IPS-11a (cell line): ENCODE measurements around the gene SF3A2.
"Not testable (repeated sequence)": the region's sequence is repeated elsewhere in the genome, so short reads cannot be mapped to it uniquely, and the experiment has no call there.

ENCODE experiments used
- H3K4me3 ChIP-seq: one replicate; pipeline ENCODE4 v1.5.1; 2013; ENCODE audit warnings: low read depth, low read length, control low read depth

Gene SF3A2

DNA sequence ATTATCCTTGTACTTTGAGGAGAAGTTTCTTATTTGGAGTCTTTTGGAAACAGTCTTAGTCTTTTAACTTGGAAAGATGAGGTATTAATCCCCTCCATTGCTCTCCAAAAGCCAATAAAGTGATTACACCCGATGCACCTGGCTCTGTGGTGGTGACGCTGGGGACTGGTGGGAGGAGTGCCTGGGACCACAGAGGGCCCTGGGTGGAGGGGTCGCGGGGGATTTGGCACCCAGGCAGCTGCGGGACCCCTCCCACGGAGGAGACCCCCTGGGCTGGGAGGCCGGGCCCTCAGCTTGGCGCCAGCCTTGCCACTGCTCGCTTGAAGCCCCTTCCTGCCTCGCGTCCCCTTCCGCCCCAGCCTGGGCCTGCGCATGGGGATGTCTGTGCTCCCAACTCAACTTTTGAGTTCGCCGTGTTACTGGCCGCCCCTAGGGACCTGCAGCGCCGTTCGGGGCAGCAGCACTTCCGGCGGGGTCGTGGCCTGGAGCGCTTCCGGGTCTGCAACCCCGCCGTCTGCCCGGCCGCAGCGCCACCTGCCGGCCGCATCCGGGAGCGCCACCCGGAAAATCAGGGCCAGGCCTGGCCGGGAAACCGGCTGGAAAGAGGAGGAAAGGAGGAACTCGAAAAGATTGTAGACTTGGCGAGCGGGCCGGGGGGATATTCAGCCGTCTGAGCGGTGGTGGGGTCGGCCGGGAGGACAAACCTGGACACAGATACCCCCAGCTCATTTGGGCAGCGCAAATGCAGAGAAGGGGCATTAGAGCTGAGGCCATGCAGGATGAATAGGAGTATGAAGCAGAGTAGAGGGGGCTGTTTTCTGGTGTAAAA, 36.9 kb downstream of the SF3A2 start:
- no peak overlapping the region for H3K4me3 ChIP-seq

DNA sequence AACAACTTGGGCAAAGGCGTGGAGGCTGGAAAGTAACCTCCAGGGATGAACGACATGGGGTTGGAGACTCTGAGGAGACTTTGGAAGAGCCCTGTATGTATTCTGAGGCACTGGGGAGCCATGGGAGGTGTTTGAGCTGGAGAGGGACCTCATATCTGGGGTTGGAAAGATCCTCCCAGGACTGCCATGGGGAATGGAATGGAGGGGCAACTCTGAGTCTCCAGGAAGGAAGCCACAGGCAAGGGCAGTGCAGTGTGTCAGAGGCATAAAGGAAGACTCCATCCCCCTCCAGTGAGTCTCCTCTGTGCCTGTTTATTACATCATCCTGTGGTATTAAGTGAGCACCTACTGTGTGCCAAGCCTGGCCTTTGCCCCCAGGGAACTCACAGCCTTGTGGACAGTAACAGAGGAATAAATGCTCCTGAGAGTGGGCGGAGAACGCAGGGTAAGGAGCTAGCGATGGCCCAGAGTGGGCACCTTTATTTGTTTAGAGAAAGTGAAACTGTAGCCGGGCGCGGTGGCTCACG, 37.6 kb downstream of the SF3A2 start:
- H3K4me3 ChIP-seq = no peak overlapping the region

DNA sequence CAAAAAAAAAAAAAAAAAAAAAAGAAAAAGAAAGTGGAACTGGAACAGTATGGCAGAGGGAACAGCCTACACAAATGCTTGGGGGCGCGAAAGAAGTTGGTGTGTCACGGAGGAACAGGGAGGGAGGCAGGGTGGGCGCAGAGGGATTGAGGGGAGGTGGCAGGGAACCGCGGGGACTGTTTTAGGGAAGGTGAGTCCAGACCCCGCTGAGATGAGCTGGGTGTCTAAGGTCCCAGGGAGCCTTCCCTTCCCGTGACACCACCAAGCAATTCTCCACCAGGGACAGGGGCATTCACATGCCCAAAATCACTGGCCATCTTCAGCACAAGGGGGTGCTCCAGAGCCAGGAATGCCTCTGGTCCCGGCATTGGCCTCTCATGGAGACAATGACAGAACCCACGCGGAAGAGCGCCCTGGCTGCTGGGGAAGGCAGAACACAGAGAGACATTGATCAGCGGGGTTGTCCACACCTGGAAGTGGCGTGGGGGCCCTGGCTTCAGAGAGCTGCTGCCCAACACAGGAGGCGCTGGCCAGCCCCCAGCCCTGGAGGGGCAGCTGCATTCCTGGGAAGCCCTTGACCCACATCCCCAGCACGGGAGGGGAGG, 38.4 kb downstream of the SF3A2 start:
- no peak overlapping the region for H3K4me3 ChIP-seq

DNA sequence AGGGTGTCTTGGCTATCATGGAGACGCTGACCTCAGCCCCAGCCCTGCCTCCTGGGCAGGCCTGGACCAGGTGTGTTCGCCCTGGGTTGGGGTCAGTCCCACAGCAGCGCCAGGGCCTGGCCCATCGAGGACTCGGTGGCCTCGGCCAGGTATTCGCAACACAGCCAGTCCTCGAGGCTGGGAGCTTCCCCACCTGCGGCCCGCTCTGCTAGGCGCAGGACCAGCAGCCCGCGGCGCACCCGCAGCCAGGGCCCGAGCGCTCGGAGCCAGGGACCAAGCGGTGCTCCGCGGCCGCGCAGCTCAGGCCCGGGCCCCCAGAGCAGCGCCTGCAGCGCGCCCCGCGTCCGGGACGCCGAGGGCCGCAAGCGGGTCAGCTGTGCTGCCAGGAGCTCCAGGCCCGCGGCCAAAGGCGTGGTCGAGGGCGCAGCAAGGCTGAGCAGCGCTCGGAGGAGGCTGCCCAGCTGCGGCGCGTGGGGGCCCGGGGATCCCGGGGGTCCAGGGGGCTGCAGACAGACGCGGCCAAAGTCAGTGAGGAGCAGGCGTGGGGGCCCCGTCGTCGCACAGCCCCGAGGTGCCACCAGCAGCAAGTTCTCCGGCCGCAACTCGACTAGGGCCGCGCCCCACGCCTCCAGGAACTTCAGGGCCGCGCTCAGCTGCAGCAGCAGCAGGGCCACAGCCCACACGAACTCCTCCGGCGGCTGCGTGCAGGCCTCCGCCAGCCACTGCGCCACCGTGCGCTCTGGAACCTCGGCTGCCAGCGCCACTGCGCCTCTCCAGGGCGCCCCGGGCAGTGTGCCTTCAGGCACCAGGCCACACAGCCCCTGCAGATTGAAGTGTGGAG, 39.2 kb downstream of the SF3A2 start:
- no peak overlapping the region for H3K4me3 ChIP-seq

DNA sequence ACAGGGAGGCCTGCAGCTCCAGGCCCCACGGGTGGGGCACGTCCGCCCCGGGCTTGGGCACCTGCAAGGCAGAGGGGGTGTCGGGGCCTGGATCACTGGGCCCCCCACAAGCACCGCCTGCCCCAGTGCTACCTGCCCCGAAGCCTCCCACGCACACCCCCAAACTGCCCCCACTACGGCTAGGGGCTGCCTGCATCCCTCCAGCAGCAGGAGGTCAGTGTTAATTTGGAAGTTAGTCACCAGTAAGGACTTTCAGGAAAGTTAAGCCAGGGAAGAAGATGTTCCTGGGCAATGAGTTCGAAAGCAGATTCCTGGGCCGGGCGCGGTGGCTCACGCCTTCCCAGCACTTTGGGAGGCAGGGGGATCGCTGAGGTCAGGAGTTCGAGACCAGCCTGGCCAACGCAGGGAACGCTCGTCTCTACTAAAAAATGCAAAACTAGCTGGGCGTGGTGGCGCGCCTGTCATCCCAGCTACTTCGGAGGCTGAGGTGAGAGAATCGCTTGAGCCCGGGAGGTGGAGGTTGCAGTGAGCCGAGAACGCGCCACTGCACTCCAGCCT, 39.9 kb downstream of the SF3A2 start:
- H3K4me3 ChIP-seq = no peak overlapping the region

DNA sequence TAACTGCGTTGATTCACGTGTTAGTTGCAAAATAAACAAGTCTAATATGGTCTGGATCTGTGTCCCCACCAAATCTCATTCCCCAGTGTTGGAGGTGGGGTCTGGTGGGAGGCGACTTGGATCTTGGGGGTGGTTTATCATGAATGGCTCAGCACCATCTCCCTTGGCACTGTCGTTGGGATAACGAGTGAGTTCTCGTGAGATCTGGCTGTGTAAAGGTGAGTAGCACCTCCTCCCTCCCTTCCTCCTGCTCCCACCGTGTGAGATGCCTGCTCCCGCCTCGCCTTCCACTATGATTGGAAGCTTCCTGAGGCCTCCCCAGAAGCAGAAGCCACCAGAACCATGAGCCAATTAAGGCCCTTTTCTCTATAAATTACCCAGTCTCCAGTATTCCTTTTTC, 40.5 kb downstream of the SF3A2 start:
- no peak overlapping the region for H3K4me3 ChIP-seq

DNA sequence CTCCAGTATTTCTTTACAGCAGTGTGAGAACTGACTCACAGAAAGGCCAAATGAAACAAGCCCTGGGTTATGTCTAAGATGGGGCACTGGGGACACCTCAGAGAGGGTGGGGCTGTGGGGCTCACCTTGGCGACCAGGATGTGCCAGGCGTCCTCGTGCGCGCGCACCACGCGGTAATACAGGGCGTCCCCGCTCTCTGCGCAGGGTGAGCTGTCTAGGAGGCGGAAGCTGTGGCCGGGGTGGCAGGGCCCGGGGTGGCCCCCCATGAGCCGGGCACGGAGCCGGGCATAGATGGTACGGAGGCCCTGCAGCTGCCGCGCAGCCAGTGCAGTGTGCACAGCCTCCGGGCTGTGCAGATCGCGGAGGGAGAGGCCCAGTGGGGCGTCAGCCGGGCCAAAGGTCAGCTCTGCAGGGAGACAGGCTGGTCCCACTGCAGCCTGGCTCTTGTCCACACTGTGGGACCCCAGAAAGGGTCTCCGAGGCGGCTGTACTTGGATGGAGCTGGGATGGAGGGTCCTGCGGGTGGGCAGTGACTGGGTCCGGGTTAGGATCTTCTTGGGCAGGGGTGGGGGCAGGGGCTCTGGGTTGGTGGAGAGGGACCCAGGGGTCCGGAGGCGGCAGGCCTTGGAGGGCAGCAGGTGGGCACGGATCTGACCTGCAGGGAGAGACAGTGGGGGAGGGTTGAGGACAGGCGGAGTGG, 42.0 kb downstream of the SF3A2 start:
- H3K4me3 ChIP-seq = no peak overlapping the region

DNA sequence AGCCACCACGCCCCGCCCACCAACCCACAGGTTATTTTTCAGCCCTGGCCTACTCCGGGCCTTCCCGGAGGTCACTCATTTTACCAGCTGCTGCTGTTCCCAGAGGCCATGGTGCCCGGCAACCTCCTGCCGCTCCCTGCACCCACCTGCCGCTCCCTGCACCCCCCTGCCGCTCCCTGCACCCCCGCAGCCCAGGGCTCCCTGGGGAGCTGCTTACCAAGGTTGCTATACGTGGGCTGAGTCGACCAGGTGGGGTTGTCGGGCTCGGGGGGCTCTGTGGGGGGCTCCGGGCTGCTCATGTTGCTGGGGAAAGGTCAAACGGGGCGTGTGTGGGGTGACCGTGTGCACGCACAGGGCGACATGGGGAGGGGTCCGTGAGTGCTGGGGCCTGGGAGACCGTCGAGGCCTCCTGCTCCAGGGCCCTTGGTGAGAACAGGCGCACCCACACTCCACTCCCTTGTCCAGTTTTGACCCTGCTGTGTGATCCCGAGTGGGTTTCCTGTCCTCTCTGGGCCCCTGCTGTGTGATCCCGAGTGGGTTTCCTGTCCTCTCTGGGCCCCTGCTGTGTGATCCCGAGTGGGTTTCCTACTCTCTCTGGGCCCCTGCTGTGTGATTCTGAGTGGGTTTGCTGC, 44.1 kb downstream of the SF3A2 start:
- no peak overlapping the region for H3K4me3 ChIP-seq

DNA sequence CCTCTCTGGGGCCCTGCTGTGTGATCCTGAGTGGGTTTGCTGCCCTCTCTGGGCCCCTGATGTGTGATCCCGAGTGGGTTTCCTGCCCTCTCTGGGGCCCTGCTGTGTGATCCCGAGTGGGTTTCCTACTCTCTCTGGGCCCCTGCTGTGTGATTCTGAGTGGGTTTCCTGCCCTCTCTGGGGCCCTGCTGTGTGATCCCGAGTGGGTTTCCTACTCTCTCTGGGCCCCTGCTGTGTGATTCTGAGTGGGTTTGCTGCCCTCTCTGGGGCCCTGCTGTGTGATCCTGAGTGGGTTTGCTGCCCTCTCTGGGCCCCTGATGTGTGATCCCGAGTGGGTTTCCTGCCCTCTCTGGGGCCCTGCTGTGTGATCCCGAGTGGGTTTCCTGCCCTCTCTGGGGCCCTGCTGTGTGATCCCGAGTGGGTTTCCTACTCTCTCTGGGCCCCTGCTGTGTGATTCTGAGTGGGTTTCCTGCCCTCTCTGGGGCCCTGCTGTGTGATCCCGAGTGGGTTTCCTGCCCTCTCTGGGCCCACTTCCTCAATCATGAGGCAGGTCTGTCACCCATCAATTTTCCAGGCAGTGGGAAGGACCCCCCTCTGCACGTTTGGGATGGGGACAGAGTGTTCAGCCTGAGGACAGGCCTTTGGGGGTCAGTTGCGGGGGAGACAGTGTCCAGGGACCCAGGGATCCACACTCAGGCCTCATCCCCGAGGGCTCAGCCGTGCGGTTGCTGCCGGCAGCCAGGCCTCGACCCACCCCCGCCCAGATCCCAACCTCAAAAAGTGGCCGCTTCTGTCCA, 44.8 kb downstream of the SF3A2 start:
- H3K4me3 ChIP-seq = not testable (repeated sequence)

DNA sequence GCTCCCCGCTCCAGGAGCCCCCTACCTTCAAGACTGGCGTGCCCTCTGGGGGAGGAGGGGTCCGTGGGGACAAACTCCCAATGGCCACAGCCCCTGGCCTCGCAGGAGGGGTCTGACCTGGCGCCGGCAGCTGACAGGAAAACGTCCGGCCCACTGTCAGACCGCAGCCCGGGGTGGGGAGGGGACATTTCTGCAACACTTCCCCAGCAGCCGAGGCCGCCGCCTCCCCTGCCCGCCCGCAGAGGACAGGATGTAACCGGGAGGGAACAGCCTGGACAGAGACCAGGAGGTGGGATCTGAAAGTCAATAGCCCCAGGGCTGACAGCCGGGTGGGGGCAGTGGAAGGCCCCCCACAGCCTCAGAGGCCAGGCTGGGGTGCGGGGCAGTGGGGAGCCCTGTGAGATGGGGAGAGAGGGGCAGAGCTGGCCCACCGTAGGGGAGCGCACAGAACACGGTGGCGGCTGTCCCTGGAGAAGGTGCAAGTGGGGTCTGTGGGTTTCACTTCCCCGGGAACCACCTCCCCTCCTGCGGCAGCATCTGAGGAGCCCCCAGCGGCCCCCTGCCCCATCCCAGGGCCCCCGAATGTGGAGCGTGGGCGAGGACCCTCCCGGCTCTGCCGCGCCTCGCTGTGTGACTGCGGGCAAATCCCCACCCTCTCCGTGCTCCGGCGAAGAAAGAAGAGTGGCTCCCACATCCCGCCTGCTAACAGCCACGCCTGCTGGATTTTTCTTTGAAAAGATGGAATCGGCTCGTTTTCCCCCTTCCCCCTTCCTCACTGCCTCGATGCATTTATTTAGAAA, 45.6 kb downstream of the SF3A2 start, which contains the start of gene PEAK3:
TSS of gene PEAK3 (minus strand) at position 114 of the 800 bp plus-strand sequence. CDS start 1,244 bp downstream, outside the sequence.
- peak within 1 kb of the TSS; percentile 30 for H3K4me3 ChIP-seq

DNA sequence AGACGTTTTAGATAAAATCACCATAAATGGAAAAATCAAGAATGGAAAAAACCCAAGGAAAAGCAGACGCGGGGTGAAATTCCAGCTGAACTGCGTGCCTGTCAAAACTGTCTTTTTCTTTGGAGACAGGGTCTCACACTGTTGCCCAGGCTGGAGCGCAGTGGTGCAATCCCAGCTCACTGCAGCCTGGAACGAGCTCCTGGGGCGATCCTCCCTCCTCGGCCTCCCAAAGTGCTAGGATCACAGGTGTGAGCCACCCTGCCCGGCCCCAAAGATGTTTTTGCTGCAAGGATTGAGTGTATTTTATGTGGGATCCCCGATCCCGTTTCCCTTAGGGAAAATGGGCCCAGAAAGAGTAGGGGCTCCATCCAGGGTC, 46.2 kb downstream of the SF3A2 start:
- peak overlapping the region; percentile 30 for H3K4me3 ChIP-seq

DNA sequence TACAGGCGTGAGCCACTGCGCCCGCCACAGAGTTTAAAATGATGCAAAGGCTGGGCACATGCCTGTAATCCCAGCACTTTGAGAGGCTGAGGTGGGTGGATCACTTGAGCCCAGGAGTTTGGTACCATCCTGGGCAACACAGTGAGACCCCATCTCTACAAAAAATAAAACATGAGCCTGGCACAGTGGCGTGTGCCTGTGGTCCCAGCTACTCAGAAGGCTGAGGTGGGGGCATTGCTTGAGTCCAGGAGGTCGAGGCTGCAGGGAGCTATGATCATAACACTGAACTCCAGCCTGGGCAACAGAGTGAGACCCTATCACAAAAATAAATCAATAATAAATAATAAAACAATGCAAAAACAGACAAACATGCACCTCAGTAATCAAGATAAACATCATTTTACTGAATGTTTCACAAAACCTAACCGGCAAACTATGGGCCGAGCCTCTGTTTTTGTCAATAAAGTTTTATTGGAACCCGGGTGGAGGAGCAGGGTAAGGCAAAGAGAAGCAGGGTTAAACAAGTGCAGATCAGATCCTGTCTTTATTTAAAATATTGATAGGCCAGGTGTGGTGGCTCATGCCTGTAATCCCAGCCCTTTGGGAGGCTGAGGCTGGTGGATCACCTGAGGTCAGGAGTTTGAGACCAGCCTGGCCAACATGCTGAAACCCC, 47.3 kb downstream of the SF3A2 start:
- no peak overlapping the region for H3K4me3 ChIP-seq

DNA sequence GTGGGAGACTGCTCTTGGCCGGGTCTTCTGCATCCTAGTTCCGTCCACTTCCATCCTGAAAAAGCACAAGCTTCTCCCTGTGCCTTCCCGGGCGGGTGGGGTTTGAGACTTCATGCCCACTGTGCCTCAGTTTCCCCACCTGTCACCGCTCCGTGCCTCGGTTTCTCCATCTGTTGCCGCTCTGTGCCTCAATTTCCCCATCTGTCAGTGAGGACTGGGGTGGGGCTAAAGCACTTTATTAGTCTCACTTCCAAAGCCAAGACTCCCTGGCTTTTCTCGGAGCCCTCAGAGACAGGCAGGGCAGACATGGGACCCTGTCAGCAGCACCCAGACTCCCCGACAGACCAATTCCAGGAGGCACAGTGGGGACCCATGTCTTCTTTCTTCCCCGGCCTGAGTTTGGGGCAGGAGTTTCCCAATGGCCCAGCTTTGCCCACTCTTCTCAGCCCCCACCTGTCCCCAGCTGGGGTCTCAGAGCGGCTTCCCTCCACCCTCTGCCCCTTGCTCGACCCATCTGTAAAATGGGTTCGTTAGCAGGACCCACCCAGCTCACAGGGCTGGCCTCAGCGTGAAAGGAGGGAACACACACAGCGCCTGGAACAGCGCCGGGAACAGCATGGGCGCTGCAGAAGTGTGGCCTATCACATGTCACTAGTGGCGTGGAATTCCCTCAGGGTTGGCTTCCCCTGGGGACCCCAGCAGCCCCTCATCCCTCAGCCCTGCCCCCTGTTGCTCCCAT, 49.9 kb downstream of the SF3A2 start:
- no peak overlapping the region for H3K4me3 ChIP-seq

DNA sequence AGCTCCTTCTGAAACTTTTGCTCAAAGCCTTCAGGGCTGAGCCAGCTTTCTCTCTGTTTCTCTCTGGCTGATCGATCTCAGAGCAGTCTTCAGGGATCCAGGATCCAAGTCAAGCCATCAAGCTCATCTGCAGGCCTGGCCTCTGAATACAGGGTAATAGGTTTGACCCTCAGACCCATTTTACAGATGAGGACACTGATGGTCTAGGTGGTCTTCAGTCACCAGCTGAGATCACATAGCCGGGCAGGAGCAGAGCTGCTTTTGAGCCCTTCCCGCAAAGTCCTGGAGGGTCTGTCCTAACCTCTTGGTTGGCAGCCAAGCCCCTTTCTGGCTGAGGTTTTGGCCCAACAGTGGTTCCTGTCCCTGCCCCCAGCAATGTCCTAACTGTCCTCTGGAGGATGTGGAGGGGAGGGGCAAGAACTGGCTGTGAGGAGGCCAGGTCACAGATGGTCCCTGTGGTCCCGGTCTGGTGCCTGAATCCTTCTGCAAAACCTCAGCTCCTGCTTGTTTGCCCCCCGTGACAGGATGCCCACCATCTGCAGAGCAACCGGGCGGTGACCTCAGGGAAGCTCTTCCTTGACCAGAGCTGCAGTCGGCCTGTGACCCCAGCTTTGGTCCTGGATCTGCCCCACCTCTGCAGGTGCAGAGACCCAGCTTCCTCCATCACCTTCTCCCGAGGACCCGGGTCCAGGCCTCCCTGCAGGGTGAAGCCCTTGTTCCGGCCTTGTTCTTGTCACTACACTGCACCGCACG, 51.1 kb downstream of the SF3A2 start:
- no peak overlapping the region for H3K4me3 ChIP-seq

DNA sequence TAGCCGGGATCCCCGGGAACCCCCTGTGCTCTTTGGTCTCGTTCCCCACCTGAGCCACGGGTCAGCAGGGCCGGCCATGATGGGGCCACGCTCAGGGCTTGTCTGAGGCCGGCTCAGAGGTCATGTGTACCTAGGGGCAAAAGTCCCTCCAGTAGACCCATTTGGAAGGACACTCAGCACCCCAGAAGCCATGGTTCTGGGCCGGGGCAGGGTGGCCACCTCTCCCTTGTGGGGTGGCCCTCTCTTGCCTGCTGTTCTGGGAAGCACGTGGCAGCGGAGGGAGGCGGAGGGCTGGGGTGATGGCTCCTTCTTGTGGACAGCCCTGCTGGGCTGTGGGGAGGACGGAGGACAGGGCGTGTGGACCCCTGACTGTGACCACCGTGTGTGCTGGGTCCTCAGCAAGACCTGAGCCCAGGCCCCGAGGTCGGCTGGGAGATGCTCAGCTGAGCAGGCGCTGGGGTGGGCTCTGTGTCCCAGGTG, 51.8 kb downstream of the SF3A2 start:
- no peak overlapping the region for H3K4me3 ChIP-seq
